Body of pancreas (tissue), 4 donors: Measurements from ENCODE around the gene CYGB. TPM values are rescaled to one million over a fixed set of nuclear protein-coding genes. Genes with fewer than 3 reads are reported as not detected.

Experiments
- ATAC-seq: fragments of 150-250 bp; one replicate; pipeline ENCODE4 v1.9.1; 2016
- DNase-seq, 4 donors: peaks; one replicate each; pipeline ENCODE4 v3.0.0-alpha.2; 2019
- H3K27ac ChIP-seq, 4 donors: fragments of 200-600 bp; sonication (generic); 1 replicate in 3 of 4; 2 replicates in 1 of 4; pipeline versions ENCODE4 v1.5.1 to v1.6.1; 2016 to 2019; ENCODE audit warnings: mild to moderate bottlenecking in 1 of 4, mixed read lengths in 1 of 4, moderate library complexity in 1 of 4
- H3K27me3 ChIP-seq, 2 donors: fragments of 200-600 bp; sonication (generic); one replicate each; pipeline ENCODE4 v1.6.0; 2016; ENCODE audit warnings: mild to moderate bottlenecking in 1 of 2
- H3K36me3 ChIP-seq, 2 donors: fragments of 200-600 bp; sonication (generic); replicated peaks in 1 of 2; 2 replicates each; pipeline ENCODE4 v1.5.1; 2016; ENCODE audit warnings: low read depth in 2 of 2; ENCODE audit not compliant: insufficient read depth in 1 of 2
- H3K4me1 ChIP-seq: fragments of 200-600 bp; sonication (generic); one replicate; pipeline ENCODE4 v1.6.0; 2016
- H3K4me3 ChIP-seq, 2 donors: fragments of 200-600 bp; sonication (generic); 1 replicate in 1 of 2; 2 replicates in 1 of 2; pipeline ENCODE4 v1.5.1; 2016 to 2019
- H3K9me3 ChIP-seq, 3 donors: fragments of 200-600 bp; sonication (generic); 1 replicate in 2 of 3; 2 replicates in 1 of 3; pipeline ENCODE4 v1.5.1; 2016
- CTCF ChIP-seq, 7 experiments: fragments of 450-650 bp in 4 of 7; fragments of 200-600 bp in 3 of 7; sonication (generic) in 3 of 7; IDR thresholded peaks; one replicate each; pipeline ENCODE4 v1.5.1; 2016 to 2019; ENCODE audit warnings: antibody characterized with exemption in 7 of 7
- POLR2A ChIP-seq, 3 donors: fragments of 450-650 bp; IDR thresholded peaks; one replicate each; pipeline ENCODE4 v1.6.1; 2016; ENCODE audit warnings: antibody characterized with exemption in 3 of 3, mild to moderate bottlenecking in 2 of 3
- WGBS, 2 donors: methylation state at CpG; one replicate each; pipeline ENCODE4 v1.1.5; 2017; 5-methylcytosine and 5-hydroxymethylcytosine counted together
- intact Hi-C: fragments of 100-400 bp; cut with DNase I; formaldehyde crosslinking; loops from one replicate; pipeline ENCODE4 v1.15.1; 2023
- total RNA-seq, 2 donors: library from RNA; depleted of rRNA; stranded (reverse); fragments of >200 nt; gene quantifications; one replicate each; pipeline ENCODE4 v1.1.0, GENCODE V29; 2016

CYGB gene
- total RNA-seq, 2 donors from 2014 or later = 9.6 to 21.1 TPM

- H3K27me3 ChIP-seq = no peaks in the 10 kb centered on the region
- H3K27ac ChIP-seq = peak overlapping the region in 3 of 4 donors; percentile 1 to 71 (median 67)
- no peaks in the 10 kb centered on the region for H3K36me3 ChIP-seq
- no peak for DNase-seq
- WGBS, 2 donors = 84 to 85% methylated on average over 4 of the region's 4 CpGs
- TF ChIP-seq POLR2A (IDR thresholded peaks at IDR 0.05) (no peak), CTCF (IDR thresholded peaks at IDR 0.05) (no peak)
- peaks cover 52% of the 10 kb centered on the region for H3K4me1 ChIP-seq
- no peaks in the 10 kb centered on the region for H3K9me3 ChIP-seq
- H3K4me3 ChIP-seq = no peak overlapping the region
- ATAC-seq = no peak
- intact Hi-C loops = no loop called here
Observed at GRCh38 chr17:76551685-76552084, 14.2 kb upstream of the CYGB start.

GRCh38 chr17:76550712-76551615 lies 13.5 kb upstream of the CYGB start:
- Histone ChIP-seq H3K4me1 (peaks cover 56% of the 10 kb centered on the region), H3K27ac (peak overlapping the region in 3 of 4 donors; percentile 1 to 71 (median 67)), H3K9me3 (no peaks in the 10 kb centered on the region), H3K36me3 (no peaks in the 10 kb centered on the region), H3K27me3 (no peaks in the 10 kb centered on the region), H3K4me3 (no peak overlapping the region)
- DNase-seq (peak in 1 of 4 donors; percentile 38), ATAC-seq (peak; percentile 38)
- TF ChIP-seq CTCF (IDR thresholded peaks at IDR 0.05) = no peak
- TF ChIP-seq POLR2A (IDR thresholded peaks at IDR 0.05) = peak in 1 of 3 donors; percentile 13
- 44 to 53% methylated on average over 15 of the region's 15 CpGs for WGBS, 2 donors
- intact Hi-C loops = no loop called here

GRCh38 chr17:76549539-76549938 lies 12.0 kb upstream of the CYGB start:
- no peak for ATAC-seq
- Histone ChIP-seq H3K27me3 (no peaks in the 10 kb centered on the region), H3K36me3 (no peaks in the 10 kb centered on the region), H3K4me3 (no peak overlapping the region), H3K27ac (peak overlapping the region in 2 of 4 donors; percentile 56 to 63), H3K4me1 (peaks cover 68% of the 10 kb centered on the region), H3K9me3 (no peaks in the 10 kb centered on the region)
- intact Hi-C loops = no loop called here
- no peak for DNase-seq
- WGBS, 2 donors = 66 to 68% methylated on average over 7 of the region's 7 CpGs
- no peak for TF ChIP-seq POLR2A (IDR thresholded peaks at IDR 0.05)
- TF ChIP-seq CTCF (IDR thresholded peaks at IDR 0.05) = no peak

- Histone ChIP-seq H3K27ac (peak overlapping the region in 2 of 4 donors; percentile 56 to 63), H3K9me3 (no peaks in the 10 kb centered on the region), H3K27me3 (peaks cover 0 to under 1% of the 10 kb centered on the region in 2 donors), H3K36me3 (no peaks in the 10 kb centered on the region), H3K4me1 (peaks cover 69% of the 10 kb centered on the region), H3K4me3 (no peak overlapping the region)
- 54 to 66% methylated on average over 9 of the region's 9 CpGs for WGBS, 2 donors
- intact Hi-C loops = no loop called here
- no peak for TF ChIP-seq POLR2A (IDR thresholded peaks at IDR 0.05)
- no peak for TF ChIP-seq CTCF (IDR thresholded peaks at IDR 0.05)
- ATAC-seq = no peak
- DNase-seq = no peak
Observed at GRCh38 chr17:76549215-76549518, 11.7 kb upstream of the CYGB start.
